Spinal cord (tissue), 10 donors: Measurements from ENCODE around the gene NMRK2. TPM values are rescaled to one million over a fixed set of nuclear protein-coding genes. Genes with fewer than 3 reads are reported as not detected.
"Not testable (repeated sequence)": the region's sequence is repeated elsewhere in the genome, so short reads cannot be mapped to it uniquely, and the experiment has no call there.

Experiments
- DNase-seq, 6 donors: peaks; one replicate each; pipeline versions ENCODE4 v3.0.0 to v3.0.0-alpha.2; 2013 to 2015; ENCODE audit warnings: low spot score in 6 of 6, low read depth in 4 of 6
- H3K27ac ChIP-seq: one replicate; pipeline ENCODE4 v1.5.1; 2013; ENCODE audit warnings: low read depth, low read length, control low read depth
- H3K27me3 ChIP-seq: one replicate; pipeline ENCODE4 v1.6.1; 2013; ENCODE audit warnings: low read length; ENCODE audit not compliant: control insufficient read depth, insufficient read depth
- H3K36me3 ChIP-seq: one replicate; pipeline ENCODE4 v1.6.1; 2013; ENCODE audit warnings: low read length; ENCODE audit not compliant: control insufficient read depth, insufficient read depth
- H3K4me1 ChIP-seq: one replicate; pipeline ENCODE4 v1.6.1; 2013; ENCODE audit warnings: low read length; ENCODE audit not compliant: control insufficient read depth, insufficient read depth
- H3K4me3 ChIP-seq: one replicate; pipeline ENCODE4 v1.5.1; 2013; ENCODE audit warnings: low read depth, low read length, control low read depth
- H3K9me3 ChIP-seq: one replicate; pipeline ENCODE4 v1.6.1; 2013; ENCODE audit warnings: low read length; ENCODE audit not compliant: control insufficient read depth, insufficient read depth
- WGBS: methylation state at CpG from one replicate; pipeline ENCODE4 v1.1.5; 2013; ENCODE audit warnings: missing lambda C conversion rate; ENCODE audit not compliant: insufficient coverage; 5-methylcytosine and 5-hydroxymethylcytosine counted together
- polyA plus RNA-seq, 2 donors: library from polyadenylated mRNA; unstranded; fragments of 120-200 nt; gene quantifications; one replicate each; pipeline ENCODE4 v1.2.1, GENCODE V29; 2013; ENCODE audit not compliant: insufficient read length in 2 of 2
- total RNA-seq, 2 donors: library from RNA; depleted of rRNA in 1 of 2; stranded (reverse); fragments of 120-200 nt in 1 of 2; fragments of >200 nt in 1 of 2; gene quantifications; one replicate each; pipeline versions ENCODE4 v1.2.3 to v1.2.4, GENCODE V29; 2013 to 2014
- donor health status: healthy.

Gene NMRK2
- total and polyA plus RNA-seq, 4 donors, result 0.28 to 0.74 TPM; not detected in 2

DNA sequence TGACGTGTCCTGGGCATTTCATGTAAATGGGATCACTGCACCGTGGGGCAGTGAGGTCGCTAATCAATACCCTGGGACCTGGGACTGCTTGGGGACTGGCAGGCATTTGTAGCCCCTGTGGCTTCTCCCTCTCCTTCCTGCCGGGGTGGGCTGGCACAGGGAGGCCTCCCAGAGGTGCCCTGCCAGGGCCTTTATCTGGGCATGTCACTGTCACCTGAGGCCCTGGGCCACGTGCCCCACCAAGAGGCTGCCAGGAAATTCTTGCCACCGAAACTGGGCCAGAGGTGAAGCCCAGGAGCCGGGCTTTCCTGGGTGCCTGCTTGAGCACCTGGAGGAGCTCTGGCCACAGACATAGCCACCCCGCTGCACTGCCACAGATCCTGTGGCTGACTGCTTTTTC is 1.8 kb upstream of the NMRK2 start:
- no peak for DNase-seq
- Histone ChIP-seq H3K9me3 (no peaks in the 10 kb centered on the region), H3K4me1 (peaks cover 10% of the 10 kb centered on the region), H3K27ac (no peak overlapping the region), H3K36me3 (peaks cover 7% of the 10 kb centered on the region), H3K27me3 (peaks cover 22% of the 10 kb centered on the region), H3K4me3 (no peak overlapping the region)
- 76% methylated on average over 8 of the region's 8 CpGs for WGBS

DNA sequence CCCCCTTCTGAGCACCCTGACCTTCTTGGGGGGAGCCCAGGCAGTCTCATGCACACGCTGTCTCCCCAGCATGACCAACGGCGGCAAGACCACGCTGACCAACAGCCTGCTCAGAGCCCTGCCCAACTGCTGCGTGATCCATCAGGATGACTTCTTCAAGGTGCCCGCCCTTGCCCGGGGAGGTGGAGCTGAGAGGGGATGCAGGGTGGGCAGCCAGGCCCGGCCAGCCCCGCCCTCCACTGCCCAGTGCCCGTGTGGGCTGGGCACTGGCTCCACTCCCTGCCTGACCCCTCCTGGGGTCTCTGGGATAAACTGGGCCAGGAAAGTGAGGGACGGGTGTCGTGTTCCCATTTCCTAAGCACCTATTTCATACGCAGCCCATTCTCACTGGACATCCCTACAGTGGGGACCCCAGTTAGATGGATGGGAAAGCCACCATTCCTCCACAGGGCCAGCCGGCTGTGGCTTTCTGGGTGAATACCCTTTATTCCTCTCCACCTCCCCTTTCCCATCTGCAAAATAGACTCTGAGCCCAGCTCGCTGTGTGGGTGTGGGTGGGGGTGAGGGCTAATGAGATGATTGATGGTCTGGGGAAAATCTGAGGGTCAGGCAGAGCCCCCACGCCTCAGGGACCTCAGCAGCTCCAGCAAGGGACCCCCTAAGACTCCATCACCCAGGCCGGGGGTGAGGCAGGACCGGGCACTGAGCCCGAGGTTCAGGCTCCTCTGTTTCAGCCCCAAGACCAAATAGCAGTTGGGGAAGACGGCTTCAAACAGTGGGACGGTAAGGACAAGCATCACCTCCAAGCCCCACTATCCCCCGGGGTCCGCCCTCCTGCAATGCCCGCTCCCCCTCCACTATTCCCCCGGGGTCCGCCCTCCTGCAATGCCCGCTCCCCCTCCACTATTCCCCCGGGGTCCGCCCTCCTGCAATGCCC is 3.9 kb downstream of the NMRK2 start:
- 87% methylated on average over 12 of the region's 29 CpGs for WGBS
- Histone ChIP-seq H3K4me1 (peaks cover 10% of the 10 kb centered on the region), H3K9me3 (no peaks in the 10 kb centered on the region), H3K27me3 (peaks cover 22% of the 10 kb centered on the region), H3K27ac (no peak overlapping the region), H3K4me3 (no peak overlapping the region), H3K36me3 (no peaks in the 10 kb centered on the region)
- no peak for DNase-seq

DNA sequence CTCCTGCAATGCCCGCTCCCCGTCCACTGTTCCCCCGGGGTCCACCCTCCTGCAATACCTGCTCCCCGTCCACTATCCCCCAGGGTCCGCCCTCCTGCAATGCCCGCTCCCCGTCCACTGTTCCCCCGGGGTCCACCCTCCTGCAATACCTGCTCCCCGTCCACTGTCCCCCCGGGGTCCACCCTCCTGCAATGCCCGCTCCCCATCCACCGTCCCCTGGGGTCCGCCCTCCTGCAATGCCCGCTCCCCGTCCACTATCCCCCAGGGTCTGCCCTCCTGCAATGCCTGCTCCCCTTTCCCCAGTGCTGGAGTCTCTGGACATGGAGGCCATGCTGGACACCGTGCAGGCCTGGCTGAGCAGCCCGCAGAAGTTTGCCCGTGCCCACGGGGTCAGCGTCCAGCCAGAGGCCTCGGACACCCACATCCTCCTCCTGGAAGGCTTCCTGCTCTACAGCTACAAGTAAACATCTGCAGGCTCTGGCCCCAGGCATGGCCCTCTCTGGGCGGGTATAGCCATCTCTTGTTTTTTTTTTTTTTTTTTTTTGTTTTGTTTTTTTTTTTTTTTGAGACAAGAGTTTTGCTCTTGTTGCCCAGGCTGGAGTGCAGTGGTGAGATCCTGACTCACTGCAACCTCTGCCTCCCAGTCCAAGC is 5.6 kb downstream of the NMRK2 start:
- H3K4me3 ChIP-seq, H3K36me3 ChIP-seq, DNase-seq, H3K4me1 ChIP-seq, H3K27ac ChIP-seq, H3K9me3 ChIP-seq: not testable (repeated sequence)
- peaks cover 15% of the 10 kb centered on the region for H3K27me3 ChIP-seq
- WGBS, result 93% methylated on average over 20 of the region's 22 CpGs

DNA sequence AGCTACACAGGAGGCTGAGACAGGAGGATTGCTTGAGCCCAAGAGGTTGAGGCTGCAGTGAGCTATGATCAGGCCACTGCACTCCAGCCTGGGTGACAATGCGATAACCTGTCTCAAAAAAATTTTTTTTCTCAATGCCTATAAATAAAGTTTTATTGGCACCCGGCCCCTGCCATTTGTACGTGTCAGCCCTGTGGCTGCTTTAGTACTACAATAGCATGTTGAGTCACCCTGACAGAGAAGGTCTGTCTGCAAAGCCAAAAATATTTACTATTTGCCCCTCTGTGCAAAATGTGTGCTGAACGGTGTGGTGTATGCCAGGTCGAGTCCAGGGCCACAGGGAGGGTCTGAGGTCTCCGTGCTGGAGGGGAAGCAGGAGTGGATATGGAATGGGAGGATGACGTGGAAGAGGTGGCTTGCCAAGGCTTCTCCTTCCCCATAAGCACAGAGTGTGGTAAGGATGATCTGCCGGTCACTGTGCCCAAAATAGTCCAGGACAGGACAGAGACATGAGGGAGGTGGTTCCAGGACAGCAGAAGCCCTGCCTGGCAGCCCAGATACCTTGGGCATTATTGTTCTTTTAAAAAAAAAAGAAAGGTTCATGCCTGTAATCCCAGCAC is 10.0 kb downstream of the NMRK2 start:
- no peak overlapping the region for H3K4me3 ChIP-seq
- WGBS, result 89% methylated on average over 6 of the region's 8 CpGs
- no peaks in the 10 kb centered on the region for H3K4me1 ChIP-seq
- H3K27ac ChIP-seq, result no peak overlapping the region
- H3K36me3 ChIP-seq, result no peaks in the 10 kb centered on the region
- DNase-seq, result no peak
- H3K27me3 ChIP-seq, result no peaks in the 10 kb centered on the region
- no peaks in the 10 kb centered on the region for H3K9me3 ChIP-seq

DNA sequence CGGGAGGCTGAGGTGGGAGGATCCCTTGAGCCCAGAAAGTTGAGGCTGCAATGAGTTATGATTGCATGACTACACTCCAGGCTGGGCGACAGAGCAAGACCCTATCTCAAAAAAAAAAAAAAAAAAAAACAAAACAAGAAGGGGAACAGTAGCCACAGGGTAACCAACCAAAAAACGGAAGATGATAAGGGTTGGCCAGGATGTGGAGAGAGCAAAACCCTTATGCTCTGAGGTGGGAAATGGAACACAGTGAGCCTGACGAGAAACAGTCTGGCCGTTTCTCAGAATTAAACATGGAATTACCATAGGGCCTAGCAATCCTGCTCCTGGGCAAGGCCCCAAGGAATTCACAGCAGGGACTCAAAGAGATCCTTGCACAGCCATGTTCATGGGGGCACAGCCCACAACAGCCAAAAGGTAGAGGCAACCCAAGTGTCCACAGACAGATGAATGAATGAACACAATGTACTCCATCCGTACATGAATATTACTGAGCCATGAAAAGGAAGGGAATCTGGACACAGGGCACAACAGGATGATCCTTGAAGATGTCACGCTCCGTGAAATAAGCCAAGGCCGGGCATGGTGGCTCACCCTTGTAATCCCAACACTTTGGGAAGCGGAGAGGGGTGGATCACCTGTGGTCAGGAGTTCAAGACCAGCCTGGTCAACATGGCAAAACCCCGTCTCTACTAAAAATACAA is 11.3 kb downstream of the NMRK2 start:
- Histone ChIP-seq H3K4me1 (no peaks in the 10 kb centered on the region), H3K27ac (no peak overlapping the region), H3K4me3 (no peak overlapping the region), H3K9me3 (no peaks in the 10 kb centered on the region), H3K36me3 (no peaks in the 10 kb centered on the region), H3K27me3 (no peaks in the 10 kb centered on the region)
- WGBS, result 90% methylated on average over 10 of the region's 11 CpGs
- DNase-seq, result no peak

DNA sequence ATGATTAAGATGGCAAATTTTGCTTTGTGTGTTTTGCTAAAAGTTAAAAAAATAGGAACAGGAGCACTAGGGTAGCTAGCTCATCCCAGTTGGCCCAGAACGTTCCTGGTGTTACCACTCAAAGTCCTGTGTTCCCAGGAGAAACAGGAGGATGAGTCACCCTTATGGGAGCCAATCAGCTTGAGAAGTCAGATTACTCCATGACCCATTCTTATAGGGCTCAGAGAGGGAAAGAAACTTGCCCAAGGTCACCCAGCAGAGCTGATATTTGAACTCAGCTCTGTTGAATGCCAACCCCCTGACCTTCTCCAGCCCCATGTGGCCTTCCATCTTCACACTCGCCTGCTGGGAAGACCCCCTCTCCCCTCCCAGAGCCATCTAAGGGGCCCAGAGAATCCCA is 13.0 kb downstream of the NMRK2 start:
- peaks cover 1% of the 10 kb centered on the region for H3K36me3 ChIP-seq
- no peak overlapping the region for H3K27ac ChIP-seq
- no peak overlapping the region for H3K4me3 ChIP-seq
- 57% methylated on average over 2 of the region's 2 CpGs for WGBS
- H3K4me1 ChIP-seq, result no peaks in the 10 kb centered on the region
- no peaks in the 10 kb centered on the region for H3K9me3 ChIP-seq
- H3K27me3 ChIP-seq, result no peaks in the 10 kb centered on the region
- DNase-seq, result no peak

DNA sequence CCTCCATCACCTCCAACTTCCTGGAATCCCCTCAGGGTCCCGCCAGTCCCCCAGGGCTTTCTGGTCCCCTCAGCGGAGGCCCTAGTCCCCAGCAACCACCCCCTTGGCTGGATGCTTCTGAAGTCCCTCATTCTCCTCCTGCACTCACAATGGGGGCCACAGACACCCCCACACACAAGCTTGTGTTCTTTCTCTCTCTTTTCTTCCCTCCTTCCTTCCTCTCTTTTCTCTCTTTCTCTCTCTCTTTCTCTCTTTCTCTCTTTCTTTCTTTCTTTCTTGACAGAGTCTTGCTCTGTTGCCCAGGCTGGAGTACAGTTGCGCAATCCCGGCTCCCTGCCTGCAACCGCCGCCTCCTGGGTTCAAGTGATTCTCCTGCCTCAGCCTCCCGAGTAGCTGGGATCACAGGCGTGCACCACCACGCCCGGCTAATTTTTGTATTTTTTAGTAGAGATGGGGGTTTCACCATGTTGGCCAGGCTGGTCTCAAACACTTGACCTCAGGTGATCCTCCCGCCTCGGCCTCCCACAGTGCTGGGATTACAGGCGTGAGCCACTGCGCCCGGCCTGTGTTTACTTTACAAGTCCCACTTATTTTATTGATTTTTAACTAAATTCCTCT is 14.6 kb downstream of the NMRK2 start:
- not testable (repeated sequence) for H3K27me3 ChIP-seq, H3K4me3 ChIP-seq, DNase-seq, H3K9me3 ChIP-seq, H3K4me1 ChIP-seq, H3K36me3 ChIP-seq, H3K27ac ChIP-seq
- 87% methylated on average over 6 of the region's 15 CpGs for WGBS

DNA sequence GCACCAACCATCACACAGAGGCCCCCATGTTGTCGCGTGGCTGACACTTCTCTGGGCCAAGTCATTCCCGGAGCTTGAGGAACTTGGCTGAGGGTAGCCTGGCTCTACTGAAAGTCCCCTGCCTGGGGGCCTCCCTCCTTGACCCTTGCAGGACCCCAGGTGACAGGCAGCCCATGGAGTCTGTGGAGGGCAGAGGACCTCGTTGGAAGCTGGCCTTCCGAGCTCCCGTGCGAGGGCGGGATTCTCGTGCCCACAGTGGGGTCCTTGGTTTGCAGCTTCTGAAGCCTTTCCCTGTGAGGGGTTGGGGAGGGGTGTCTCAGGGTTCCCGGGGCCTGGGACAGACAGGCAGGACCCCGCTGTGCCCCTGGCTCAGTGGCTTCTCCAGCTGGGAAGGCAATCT is 16.4 kb downstream of the NMRK2 start:
- DNase-seq, result no peak
- Histone ChIP-seq H3K9me3 (no peaks in the 10 kb centered on the region), H3K36me3 (peaks cover 13% of the 10 kb centered on the region), H3K27me3 (no peaks in the 10 kb centered on the region), H3K4me1 (peaks cover 2% of the 10 kb centered on the region), H3K4me3 (no peak overlapping the region), H3K27ac (no peak overlapping the region)
- 79% methylated on average over 10 of the region's 11 CpGs for WGBS
